Endothelial cell of umbilical vein (primary cell): ENCODE measurements around the gene CARD11. TPM values are rescaled to one million over a fixed set of nuclear protein-coding genes. Genes with fewer than 3 reads are reported as not detected.

Experiments
- BruUV-seq: library from RNA; stranded (reverse); fragments of 400-500 nt; replicated peaks from 2 replicates; lab custom pipeline; 2021; lab: Mats Ljungman, UMichigan
- CTCF ChIA-PET: fragments of 300-600, 350-600 bp; sonication (Branson Sonifier 250); formaldehyde crosslinking; loops from one replicate; lab custom pipeline; 2021; ENCODE audit warnings: antibody characterized with exemption, inconsistent platforms; lab: Charles Lee
- POLR2A ChIA-PET: fragments of 300-600, 350-600 bp; sonication (Branson Sonifier 250); formaldehyde crosslinking; loops from one replicate; lab custom pipeline; 2021; ENCODE audit warnings: antibody characterized with exemption, inconsistent platforms; lab: Charles Lee
- DNase-seq: peaks from one replicate; pipeline ENCODE4 v3.0.0-alpha.2; 2011; ENCODE audit warnings: low read depth, low spot score
- FAIRE-seq: peaks from 2 replicates; lab custom pipeline; 2011; peaks lifted over from hg19 to GRCh38; lab: Jason Lieb, UNC
- H2AFZ ChIP-seq: 2 replicates; pipeline ENCODE4 v1.6.0; 2012; ENCODE audit warnings: low read depth, low read length, control low read depth, inconsistent platforms
- H3K27ac ChIP-seq: 2 replicates; pipeline ENCODE4 v1.5.1; 2011; ENCODE audit warnings: low read depth, mild to moderate bottlenecking, control low read depth, low read length, moderate library complexity; ENCODE audit not compliant: insufficient read depth
- H3K27me3 ChIP-seq, 2 experiments: 2 replicates each; pipeline versions ENCODE4 v1.6.0 to v1.6.1; 2011; ENCODE audit warnings: low read length in 2 of 2, mixed read lengths in 1 of 2; ENCODE audit not compliant: control insufficient read depth in 2 of 2, insufficient read depth in 2 of 2
- H3K36me3 ChIP-seq, 2 experiments: 2 replicates in 1 of 2; 3 replicates in 1 of 2; pipeline ENCODE4 v1.5.1; 2011; ENCODE audit warnings: low read length in 2 of 2, mild to moderate bottlenecking in 1 of 2, moderate library complexity in 1 of 2; ENCODE audit not compliant: control insufficient read depth in 2 of 2, insufficient read depth in 2 of 2; ENCODE audit errors: extremely low read depth in 1 of 2
- H3K4me1 ChIP-seq: 3 replicates; pipeline ENCODE4 v1.5.1; 2011; ENCODE audit warnings: mild to moderate bottlenecking, low read length; ENCODE audit not compliant: control insufficient read depth, insufficient read depth; ENCODE audit errors: extremely low read depth
- H3K4me2 ChIP-seq: 2 replicates; pipeline ENCODE4 v1.6.1; 2011; ENCODE audit warnings: low read length, control low read depth, mixed read lengths; ENCODE audit not compliant: insufficient read depth
- H3K4me3 ChIP-seq, 3 experiments: fragments of 200-600 bp in 1 of 3; sonication (generic), shearing (Covaris generic) in 1 of 3; replicated peaks in 1 of 3; 2 replicates each; pipeline ENCODE4 v1.5.1; 2011 to 2016; ENCODE audit warnings: control low read depth in 3 of 3, low read length in 3 of 3, mild to moderate bottlenecking in 2 of 3, inconsistent platforms in 1 of 3, low read depth in 1 of 3, moderate library complexity in 1 of 3; ENCODE audit not compliant: insufficient read depth in 1 of 3
- H3K79me2 ChIP-seq: 2 replicates; pipeline ENCODE4 v1.6.0; 2012; ENCODE audit warnings: low read length, inconsistent platforms; ENCODE audit not compliant: control insufficient read depth, insufficient read depth
- H3K9ac ChIP-seq: replicated peaks from 2 replicates; pipeline ENCODE3; 2011; ENCODE audit warnings: low read length, control low read depth; ENCODE audit not compliant: insufficient read depth; ENCODE audit errors: extremely low read depth
- H3K9me1 ChIP-seq: replicated peaks from 3 replicates; pipeline ENCODE4 v1.6.0; 2011; ENCODE audit warnings: mild to moderate bottlenecking, low read length; ENCODE audit not compliant: control insufficient read depth, insufficient read depth; ENCODE audit errors: extremely low read depth
- H3K9me3 ChIP-seq: replicated peaks from 2 replicates; pipeline ENCODE4 v1.5.1; 2012; ENCODE audit warnings: low read length, inconsistent platforms; ENCODE audit not compliant: control insufficient read depth, insufficient read depth
- H4K20me1 ChIP-seq: replicated peaks from 2 replicates; pipeline ENCODE3; 2011; ENCODE audit warnings: mild to moderate bottlenecking, low read length; ENCODE audit not compliant: control insufficient read depth, insufficient read depth; ENCODE audit errors: extremely low read depth
- EZH2 ChIP-seq: IDR thresholded peaks from 2 replicates; pipeline ENCODE4 v1.6.1; 2012; ENCODE audit warnings: borderline replicate concordance, low read depth, mild to moderate bottlenecking, moderate library complexity, low read length, inconsistent platforms; ENCODE audit not compliant: severe bottlenecking
- FOS ChIP-seq: IDR thresholded peaks from 2 replicates; pipeline ENCODE4 v1.6.1; 2011; ENCODE audit warnings: mild to moderate bottlenecking, low read length, moderate library complexity, borderline replicate concordance; ENCODE audit not compliant: insufficient read depth
- GATA2 ChIP-seq: IDR thresholded peaks from 2 replicates; pipeline ENCODE4 v1.7.0; 2011; ENCODE audit warnings: low read depth, mild to moderate bottlenecking, moderate library complexity, mixed read lengths, low read length; ENCODE audit not compliant: insufficient read length, insufficient read depth
- JUN ChIP-seq: IDR thresholded peaks from 2 replicates; pipeline ENCODE4 v1.6.1; 2011; ENCODE audit warnings: borderline replicate concordance, low read depth; ENCODE audit not compliant: insufficient read length, insufficient read depth
- MYC ChIP-seq: IDR thresholded peaks from one replicate; pipeline ENCODE4 v1.6.1; 2011; ENCODE audit warnings: mild to moderate bottlenecking, low read depth, low read length
- POLR2A ChIP-seq: IDR thresholded peaks from 2 replicates; pipeline ENCODE4 v1.6.1; 2012; ENCODE audit warnings: low read depth, mild to moderate bottlenecking, control low read depth, low read length
- POLR2AphosphoS5 ChIP-seq: IDR thresholded peaks from 2 replicates; pipeline ENCODE4 v1.6.1; 2012; ENCODE audit warnings: low read depth, mild to moderate bottlenecking, control low read depth, low read length, moderate library complexity; ENCODE audit not compliant: insufficient read depth
- dilution Hi-C: fragments of 300-500 bp; cut with MboI; formaldehyde crosslinking; loops from one replicate; pipeline ENCODE4 v1.15.0; 2019; ENCODE audit warnings: low sequenced_read_pairs; ENCODE audit not compliant: extremely low pct_ligation_motif_present
- intact Hi-C: fragments of 100-400 bp; cut with micrococcal nuclease; formaldehyde crosslinking; loops from one replicate; pipeline ENCODE4 v1.10.0; 2022
- polyA plus RNA-seq, 4 experiments: library from polyadenylated mRNA; depleted of rRNA in 3 of 4; stranded (reverse) in 3 of 4; unstranded in 1 of 4; fragments of >200 nt; gene quantifications; 2 replicates each; pipeline versions ENCODE4 v1.2.1 to v1.2.3, GENCODE V29; 2011 to 2012; ENCODE audit warnings: missing spikeins in 1 of 4
- total RNA-seq: library from RNA; stranded (reverse); gene quantifications from 2 replicates; pipeline ENCODE4 v1.2.3, GENCODE V29; 2021
- TF ChIP-seq, protein P1 (sequence below): IDR thresholded peaks from 2 replicates; pipeline ENCODE4 v1.6.1; 2011; ENCODE audit not compliant: insufficient read depth, insufficient read length
- TF ChIP-seq, protein P2 (sequence below), 2 donors: IDR thresholded peaks; 1 replicate in 1 of 2; 2 replicates in 1 of 2; pipeline ENCODE4 v1.5.1; 2011; ENCODE audit warnings: low read length in 2 of 2, mild to moderate bottlenecking in 2 of 2, moderate library complexity in 2 of 2, control low read depth in 1 of 2, inconsistent platforms in 1 of 2, low read depth in 1 of 2; ENCODE audit not compliant: insufficient read depth in 1 of 2; ENCODE audit errors: extremely low read depth in 1 of 2

CARD11 gene
- total and polyA plus RNA-seq, 2 donors (not counting 3 experiments of a cell fraction or from before 2014, with no cell fraction given), result 20.4 to 41.8 TPM

DNA sequence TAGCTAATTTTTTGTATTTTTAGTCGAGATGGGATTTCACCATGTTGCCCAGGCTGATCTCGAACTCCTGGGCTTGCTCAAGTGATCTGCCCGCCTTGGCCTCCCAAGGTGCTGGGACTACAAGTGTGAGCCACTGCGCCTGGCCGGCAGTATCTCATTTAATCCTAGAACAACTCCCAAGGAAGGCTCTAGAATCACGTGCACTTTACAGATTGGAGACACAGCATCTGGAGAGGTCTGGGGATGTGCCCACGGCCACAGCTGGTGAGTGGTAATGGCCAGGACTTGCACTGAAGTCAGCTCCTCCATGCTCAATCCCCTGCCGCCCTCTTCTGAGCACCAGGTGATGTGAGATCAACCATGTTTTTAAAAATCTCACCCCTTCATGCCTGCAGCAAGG lies 43.1 kb downstream of the CARD11 start:
- Histone ChIP-seq H3K27ac (no peak overlapping the region), H3K9me3 (no peaks in the 10 kb centered on the region), H2AFZ (no peak overlapping the region), H3K79me2 (no peaks in the 10 kb centered on the region), H4K20me1 (no peaks in the 10 kb centered on the region), H3K4me2 (no peak overlapping the region), H3K36me3 (no peaks in the 10 kb centered on the region), H3K4me1 (peaks cover 22% of the 10 kb centered on the region), H3K4me3 (no peak overlapping the region), H3K9me1 (no peaks in the 10 kb centered on the region), H3K9ac (no peak overlapping the region), H3K27me3 (no peaks in the 10 kb centered on the region)
- CTCF ChIA-PET, result interaction anchor here (1.2 kb wide), 1 partner anchor 10 kb away, joined by 3 read pairs; no protein-coding TSS in a partner anchor
- POLR2A ChIA-PET, result no interaction called here
- BruUV-seq, result no TSS peak
- intact Hi-C loops (no loop called here), dilution Hi-C loops (no loop called here)
- no peak for DNase-seq
- TF ChIP-seq JUN, result no peak
- TF ChIP-seq, protein P1, sequence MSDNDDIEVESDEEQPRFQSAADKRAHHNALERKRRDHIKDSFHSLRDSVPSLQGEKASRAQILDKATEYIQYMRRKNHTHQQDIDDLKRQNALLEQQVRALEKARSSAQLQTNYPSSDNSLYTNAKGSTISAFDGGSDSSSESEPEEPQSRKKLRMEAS, result no peak
- no peak for TF ChIP-seq MYC
- TF ChIP-seq, protein P2, sequence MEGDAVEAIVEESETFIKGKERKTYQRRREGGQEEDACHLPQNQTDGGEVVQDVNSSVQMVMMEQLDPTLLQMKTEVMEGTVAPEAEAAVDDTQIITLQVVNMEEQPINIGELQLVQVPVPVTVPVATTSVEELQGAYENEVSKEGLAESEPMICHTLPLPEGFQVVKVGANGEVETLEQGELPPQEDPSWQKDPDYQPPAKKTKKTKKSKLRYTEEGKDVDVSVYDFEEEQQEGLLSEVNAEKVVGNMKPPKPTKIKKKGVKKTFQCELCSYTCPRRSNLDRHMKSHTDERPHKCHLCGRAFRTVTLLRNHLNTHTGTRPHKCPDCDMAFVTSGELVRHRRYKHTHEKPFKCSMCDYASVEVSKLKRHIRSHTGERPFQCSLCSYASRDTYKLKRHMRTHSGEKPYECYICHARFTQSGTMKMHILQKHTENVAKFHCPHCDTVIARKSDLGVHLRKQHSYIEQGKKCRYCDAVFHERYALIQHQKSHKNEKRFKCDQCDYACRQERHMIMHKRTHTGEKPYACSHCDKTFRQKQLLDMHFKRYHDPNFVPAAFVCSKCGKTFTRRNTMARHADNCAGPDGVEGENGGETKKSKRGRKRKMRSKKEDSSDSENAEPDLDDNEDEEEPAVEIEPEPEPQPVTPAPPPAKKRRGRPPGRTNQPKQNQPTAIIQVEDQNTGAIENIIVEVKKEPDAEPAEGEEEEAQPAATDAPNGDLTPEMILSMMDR (IDR thresholded peaks at IDR 0.05; ENCODE audit: extremely low read depth in 1 of 2, insufficient read depth in 1 of 2, low read depth in 1 of 2, low read length in 2 of 2), result no peak
- TF ChIP-seq POLR2AphosphoS5, result no peak
- TF ChIP-seq POLR2A, result no peak
- no peak for TF ChIP-seq EZH2
- no peak for TF ChIP-seq FOS
- no peak for TF ChIP-seq GATA2
- no peak for FAIRE-seq
